HG02588 (cell line): Measurements from ENCODE around the gene PANX2.

Experiments
- ATAC-seq: cut with Tn5 transposase; IDR thresholded peaks from one replicate; pipeline ENCODE4 v1.9.1; 2021; ENCODE audit warnings: mild to moderate bottlenecking, moderate library complexity; ENCODE audit not compliant: unreplicated experiment

Gene PANX2

DNA sequence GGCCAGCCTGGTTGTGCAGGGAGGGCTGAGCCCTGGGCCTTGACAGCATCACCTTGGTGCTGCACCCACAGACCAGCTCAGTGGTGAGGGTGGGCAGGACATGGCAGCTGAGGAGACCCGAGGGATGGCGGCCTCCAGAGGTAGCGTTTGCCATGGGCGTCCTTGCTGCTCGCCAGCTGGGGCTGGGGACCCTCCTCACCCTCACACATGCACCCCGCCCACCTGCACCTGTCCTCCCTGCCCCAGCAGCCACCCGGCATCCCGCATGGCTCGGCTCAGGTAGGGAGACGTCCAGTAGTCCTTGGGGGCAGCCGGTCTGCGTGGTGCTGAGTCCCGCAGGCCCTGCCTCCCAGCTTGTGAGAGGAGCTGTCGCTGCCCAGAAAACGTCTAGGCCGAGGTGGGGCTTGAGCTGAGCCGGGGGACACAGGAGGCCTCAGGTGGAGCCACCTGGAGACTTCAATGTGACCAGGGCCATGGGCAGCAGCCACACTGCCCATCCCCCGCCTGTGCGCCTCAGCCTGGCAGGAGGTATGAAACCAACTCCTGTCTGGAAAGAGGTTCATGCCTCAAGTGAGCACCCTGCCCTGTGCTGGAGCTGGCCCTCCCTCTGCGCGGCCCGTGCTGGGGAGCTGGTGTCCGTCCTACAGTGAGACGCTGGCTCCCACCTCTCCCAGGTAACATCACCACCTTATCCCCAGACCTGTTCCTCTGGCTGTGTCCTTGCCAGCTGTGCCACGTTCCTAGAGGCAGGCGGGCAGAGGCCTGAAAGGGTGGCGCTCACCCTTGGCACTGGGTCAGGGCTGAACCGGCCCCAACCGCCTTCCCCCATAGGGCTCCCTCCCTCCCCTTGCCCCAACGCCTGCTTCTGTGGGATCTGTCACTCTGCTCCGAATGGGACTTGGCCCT is 11.9 kb downstream of the PANX2 start:
- ATAC-seq: no peak

DNA sequence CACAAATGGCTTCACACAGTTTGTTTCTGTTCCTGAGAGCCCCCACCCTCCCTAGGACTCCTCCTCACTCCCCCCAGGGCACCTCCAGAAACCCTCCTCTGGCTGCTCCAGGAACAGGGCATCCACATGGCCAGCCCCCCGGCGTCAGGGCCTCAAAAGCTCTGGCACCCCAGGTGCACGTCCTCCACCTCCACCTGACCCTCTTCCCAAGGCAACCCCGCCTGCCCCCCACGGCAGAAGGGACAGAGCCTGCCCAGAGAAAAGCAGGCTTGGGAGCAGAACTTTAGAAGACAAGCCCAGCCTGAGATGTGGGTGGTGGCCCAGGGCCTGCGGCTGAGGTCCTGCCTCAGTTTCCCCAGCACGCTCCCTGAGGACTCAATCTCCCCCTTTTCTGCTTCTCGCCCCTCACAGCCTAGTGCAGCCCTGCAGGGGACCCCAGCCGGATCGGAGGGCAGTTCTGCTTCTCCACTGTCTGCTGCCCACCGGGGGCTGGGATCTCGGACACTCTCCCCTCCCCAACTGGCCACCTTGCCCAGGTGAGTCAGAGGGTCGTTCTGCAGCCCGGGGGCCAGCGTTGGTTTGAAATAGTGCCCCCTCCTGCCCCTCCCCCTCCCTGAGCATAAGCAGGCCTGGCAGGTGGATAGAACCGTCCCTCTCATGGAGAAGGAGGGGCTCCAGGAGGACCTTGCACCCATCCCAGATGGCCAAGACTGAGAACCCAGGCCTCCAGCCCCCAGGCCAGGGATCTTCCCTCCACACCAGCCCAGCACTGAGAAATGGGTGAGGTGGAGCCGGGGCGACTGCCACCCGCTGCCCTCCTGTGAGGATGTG is 12.8 kb downstream of the PANX2 start:
- no peak for ATAC-seq

DNA sequence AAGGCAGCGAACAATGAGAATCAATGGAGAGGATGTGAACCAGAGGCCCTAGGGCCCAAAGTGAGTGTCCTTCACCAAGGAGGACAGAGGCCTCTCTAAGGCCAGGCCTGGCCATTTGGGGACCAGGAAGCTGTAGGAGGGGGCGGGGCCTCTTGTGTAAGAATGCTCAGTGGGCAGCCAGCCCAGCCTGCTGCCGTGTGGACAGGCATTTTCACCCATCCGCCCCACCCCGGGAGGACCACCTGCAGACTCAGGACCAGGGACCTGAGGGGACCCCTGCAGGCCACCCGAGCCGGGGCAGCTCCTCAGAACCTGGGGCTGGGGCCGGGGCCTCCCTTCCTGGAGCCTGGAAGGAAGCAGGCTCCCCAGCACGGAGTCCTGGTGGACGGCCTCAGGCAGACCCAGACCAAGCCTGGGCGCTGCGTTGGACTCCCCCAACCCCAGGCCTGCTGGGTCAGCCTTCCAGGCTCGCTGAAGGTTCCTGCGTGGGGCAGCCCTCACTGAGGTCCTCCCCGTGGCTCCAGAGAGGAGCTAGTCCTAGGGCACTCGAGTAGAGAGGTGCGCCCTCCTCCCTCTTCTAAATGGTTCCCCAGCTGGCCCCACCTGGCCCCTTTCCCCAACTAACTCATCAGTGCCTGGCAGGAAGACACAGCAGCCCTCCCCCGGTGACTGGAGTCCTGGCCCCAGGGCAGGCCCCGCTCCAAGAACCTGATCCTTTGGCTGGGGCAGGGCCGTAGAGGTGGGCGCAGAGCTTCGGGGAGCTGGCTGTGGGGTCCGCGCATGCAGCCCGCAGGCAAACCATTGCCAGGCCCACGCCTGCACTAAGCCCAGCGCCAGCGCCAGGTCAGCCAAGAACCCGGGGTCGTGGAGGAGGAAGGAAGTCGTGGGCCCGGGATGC is 13.7 kb downstream of the PANX2 start:
- ATAC-seq: no peak

DNA sequence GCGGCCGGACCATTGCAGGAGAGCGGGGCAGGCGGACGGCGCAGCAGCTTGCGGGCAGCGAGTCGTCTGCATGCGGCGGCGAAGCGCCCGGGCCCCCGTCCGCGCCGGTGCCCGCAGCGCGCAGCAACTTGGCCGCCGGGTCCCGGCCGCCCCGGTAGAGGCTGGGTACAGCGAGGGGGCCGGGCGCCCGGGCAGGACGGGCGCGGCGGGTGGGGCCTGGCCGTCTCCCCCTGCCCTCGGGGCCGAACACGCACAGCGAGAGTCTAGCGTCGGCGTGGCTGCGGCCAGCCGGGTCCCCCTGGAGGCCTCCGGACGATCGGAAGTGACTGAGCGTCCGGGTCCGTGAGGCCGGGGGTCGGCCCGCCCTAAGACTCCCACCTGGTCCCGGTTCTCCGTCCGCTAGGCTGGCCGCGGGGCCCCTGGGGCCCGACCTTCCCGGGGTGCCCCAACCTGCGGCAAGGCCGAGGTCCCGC is 14.4 kb downstream of the PANX2 start:
- no peak for ATAC-seq

DNA sequence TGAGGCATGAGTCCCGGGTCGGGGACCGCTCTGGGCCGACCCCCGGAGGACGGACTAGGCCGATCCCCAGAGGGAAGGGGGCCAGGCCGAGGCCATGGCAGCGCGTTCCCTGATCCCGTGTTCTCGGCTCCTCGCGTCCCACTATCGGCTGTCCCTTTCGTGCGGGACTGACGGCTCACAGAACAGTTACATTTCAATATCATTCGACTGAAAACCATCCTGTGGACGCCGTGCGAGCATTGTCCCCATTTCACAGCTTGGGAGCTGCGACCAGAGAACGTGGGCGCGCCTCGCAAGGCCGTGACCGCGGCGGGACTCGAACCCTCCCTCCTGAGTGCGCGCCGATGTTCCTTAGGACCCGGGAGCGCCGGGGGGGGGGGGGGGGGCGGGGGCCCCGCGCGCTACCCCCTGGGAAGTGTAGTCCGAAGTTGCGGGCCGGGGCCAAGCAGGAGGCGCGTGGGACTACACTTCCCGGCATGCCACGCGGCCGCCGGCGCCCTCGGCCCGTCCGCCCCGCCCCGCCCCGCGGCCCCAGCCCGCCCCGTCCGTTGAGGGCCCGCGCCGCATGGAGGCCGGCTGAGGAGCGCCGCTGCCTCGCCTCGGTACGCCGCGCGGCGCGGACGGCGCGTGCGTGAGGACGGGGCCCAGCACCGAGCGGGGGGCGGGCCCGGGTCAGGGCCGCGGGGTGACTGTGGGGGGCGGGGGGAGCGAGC is 15.0 kb downstream of the PANX2 start, which contains the start of gene TRABD:
Gene TRABD (plus strand): TSS at position 539 of the 713 bp plus-strand sequence. CDS start 7,148 bp downstream, outside the sequence.
- peak; percentile 41 for ATAC-seq

DNA sequence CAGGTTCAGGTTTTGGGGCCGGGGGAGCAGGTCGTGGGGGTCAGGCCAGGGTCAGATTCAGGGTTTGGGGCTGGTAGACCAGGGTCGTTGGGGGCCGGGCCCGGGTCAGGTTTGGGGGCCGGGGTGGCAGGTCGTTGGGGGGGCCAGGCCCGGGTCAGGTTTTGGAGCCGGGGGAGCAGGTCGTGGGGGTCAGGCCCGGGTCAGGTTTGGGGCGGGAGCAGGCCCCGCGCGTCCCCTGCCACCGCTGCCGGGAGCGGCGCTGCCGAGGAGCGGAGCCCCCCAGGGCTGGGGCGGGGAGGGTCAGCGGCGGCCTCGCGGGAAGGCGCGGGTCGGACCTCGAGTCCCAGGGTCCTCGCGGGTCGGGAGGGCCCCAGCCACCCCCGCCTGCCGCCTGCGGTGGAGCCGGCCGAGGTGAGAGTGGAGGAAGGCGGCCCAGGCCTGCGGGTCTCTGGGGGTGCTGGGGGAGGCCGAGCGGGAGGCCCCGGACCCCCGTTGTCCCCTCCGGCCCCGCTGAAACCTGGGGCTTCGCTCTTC is 15.7 kb downstream of the PANX2 start:
- ATAC-seq: no peak

DNA sequence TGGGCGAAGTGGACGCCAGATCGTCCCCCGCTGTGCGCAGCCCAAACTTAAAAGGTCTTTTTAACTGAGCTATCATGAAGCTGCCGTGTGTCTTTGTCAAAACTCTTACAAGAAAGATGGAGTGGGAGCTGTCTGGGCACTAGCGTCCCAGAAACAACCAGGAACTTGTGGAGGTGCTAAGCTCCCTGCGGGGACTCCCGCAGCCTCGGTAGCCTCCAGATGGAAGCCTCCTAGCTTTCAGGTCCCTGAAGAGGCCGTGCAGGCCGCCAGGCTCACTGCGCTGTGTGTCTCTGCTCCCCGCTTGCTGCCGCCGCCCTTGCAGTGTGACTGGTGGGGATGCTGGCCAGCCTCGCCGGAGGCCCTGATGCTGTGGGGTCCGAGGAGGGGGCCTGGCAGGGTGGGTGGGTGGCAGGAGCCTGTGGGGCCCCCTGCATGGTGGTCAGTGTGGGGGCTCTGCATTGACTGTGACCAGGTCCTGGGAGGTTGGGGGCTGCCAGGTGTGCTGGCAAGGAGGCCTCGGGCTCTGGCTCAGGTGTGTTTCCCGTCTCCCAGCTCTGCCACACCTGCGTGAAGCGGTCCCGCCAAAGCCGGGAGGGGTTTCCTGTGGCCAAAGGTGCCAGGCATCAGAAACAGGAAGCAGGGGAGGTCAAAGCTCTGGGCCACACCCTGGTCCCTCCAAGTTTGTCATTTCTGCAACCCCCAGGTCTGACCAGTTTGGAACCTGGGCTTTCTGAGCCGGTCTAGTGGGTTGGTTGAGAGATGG is 16.4 kb downstream of the PANX2 start:
- ATAC-seq: no peak

DNA sequence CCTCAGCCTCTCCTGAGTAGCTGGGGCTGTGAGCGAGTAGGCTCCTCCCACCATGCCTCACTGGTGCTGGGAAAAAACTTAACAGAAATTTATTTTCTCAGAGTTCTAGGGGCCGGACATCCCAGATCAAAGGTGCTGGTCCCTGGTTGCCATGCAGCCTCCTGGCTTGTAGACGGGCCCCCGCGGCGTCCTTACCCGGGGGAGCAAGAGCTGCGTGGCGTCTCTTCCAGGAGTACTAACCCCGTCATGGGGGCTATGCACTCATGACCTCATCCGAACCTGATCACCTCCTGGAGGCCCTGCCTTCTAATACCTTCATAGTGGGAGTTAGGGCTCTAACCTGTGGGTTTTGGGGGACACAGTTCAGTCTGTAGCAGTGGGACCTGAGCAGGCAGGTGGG is 17.8 kb downstream of the PANX2 start:
- ATAC-seq: no peak

DNA sequence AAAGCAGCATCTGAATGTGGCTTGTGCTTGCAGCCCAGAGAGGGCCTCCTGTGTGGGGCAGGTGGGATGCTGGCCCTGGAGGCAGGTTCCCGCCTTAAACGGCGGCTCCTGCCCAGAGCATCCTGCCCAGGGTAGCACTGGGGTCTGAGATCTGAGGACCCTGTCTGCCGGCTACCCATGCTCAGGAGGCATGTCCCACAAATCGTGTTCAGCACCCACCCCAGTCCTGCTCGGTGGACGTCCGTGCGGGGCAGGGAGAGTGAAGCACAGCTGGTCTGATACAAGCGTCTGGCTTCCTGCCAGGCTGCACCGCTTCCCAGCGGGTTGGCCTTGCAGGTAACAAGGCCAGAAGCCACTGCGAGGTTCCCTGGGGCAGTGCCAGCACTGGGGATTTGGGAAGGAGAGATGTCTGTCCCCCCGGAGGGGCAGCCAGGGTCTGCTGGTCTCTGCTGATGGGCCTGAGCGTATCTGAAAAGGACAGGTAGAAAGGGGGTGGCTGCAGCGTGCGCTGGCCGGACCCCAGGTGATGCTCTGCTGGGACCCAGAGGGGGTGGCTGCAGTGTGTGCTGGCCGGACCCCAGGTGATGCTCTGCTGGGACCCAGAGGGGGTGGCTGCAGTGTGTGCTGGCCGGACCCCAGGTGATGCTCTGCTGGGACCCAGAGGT is 18.8 kb downstream of the PANX2 start:
- ATAC-seq: no peak

DNA sequence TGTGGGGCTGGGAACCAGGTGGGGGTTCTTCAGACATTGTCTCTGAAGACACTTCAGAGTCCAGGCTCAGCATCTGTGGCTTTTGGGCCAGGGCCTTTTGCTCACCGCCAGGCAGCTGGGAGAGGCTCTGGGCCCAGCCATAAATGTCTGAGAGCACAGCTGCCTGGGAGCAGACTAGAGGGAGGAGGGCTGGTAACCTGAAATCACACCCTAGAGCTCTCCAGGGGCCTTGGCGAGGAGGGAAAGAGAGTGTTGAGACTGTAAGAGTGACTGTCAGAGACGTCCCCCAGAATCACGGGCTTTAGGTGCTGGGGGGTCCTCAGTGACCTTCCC is 19.3 kb downstream of the PANX2 start:
- ATAC-seq: no peak

DNA sequence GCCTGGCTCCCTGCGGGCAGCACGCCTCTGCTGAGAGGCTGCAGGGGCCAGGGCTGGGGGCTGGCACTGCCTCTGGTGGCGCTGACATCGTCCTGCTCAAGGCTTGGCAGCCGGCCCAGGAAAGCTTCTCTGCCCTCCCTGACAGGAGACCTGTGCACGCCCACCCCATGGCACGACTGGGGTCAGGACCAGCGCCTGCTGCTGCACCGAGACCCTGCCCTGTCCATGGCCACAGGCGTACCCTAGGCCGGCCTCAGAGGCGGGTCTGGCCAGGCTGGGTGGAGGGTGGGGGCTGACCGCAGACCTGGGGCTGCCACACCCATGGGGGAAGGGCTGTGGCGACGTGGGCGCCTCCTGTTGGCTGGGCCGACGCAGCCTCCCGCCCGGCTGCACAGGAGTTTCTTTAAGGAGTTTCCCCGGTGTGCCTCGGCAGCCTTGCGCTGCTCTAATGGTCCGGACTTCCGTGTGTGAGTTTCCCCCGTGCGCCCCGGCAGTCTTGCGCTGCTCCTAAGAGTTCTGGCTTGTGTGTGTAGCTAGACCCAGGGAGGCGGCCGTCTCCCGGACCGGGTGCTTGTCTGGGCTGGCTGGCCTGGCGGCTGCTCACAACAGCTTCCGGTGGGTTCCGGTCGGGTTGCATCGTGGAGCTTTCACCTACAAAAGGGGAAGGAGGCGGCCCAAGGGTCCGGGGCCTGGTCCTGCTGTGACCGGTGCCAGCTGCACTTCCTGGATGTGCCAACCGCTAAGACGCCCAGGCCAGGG is 19.8 kb downstream of the PANX2 start:
- ATAC-seq: peak; percentile 35

DNA sequence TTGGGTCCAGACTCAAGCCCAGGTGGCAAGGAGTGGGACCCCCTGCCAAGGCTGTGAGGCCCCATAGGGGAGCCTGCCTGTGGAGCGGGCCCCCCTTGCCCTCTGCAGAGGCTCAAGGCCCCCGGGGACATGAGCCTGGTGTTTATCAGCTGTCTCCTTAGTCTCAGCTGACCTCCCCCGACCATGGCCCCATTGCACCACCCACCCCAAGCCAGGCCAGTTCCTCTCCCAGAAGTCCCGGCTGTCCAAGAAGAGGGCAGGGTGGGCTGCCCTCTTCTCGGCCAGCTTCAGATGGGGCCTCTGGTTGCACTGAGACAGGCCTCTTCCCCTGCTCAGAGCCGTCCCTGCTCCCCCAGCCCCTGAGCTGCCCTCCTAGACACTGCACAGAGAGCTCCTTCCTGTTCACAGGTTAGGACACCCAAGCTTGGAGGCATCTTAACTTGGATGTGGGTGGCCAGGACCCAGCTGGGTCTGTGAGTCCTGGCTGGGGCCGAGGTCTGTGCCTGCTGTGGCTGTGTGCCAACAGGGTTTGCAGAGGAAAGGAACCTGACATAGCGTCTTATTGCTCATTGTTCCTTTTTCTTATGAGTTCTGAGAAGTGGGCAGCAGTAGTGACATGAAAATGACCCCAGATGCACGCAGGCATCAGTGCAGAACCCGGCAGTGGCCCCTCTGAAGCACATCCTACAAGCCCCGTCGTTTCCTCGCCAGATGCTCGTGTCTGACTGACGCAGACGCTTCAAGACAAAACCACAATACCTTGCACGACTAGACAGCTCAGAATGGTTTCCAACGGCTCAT is 20.6 kb downstream of the PANX2 start:
- no peak for ATAC-seq

DNA sequence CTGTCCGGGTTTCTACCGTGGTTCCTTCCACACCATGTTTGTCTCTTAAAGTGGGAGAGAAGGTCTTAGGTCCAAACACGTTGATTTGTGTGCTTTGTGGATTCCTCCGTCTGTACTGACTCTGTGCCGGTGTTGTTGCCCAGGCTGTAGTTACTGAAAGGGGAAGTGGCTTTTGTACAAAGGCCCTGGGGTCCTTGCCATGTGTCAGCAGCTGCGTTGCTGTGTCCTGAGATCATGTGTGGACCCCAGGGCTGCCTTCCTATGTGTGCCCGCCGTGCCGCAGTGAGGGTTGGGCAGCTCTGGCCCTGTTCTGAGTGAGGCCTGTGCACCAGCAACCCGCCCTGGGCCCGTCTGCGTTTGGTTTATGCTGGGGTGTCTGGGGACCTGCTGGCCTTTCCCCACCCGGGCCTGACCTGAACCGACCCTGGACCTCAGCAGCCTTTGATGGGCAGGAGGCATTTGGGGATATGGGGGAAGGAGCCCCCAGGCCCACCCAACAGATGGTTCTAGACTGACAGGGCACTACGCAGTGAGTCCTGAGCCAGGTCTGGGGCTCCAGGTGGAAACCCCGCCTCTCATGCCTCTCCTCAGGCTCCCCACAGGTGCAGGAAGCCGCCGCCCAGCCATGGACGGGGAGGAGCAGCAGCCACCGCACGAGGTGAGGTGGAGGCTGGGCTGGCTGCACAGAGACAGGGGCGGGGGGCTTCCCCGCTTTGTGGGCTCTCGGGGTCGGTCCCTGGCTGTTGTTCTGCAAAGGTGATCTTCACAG is 22.1 kb downstream of the PANX2 start:
- no peak for ATAC-seq

DNA sequence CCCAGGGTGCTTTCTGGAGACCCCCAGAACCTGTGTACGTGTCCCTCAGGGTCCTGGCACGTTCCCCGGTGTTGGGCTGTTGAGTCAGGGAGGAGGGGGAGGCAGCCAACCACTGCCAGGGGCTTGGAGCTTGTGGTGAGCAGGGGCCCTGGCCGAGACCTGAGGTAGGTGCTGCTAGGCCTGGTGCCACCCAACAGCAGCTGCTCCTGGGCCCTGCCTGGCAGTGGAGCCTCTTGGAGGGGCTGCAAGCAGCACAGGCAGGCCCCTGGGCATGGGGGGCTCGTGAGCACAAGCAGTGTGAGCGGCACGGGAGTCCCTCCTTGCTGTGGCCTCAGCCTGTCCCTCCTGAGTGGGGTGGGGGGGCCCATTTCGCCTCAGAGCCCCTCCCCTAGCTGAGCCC is 23.1 kb downstream of the PANX2 start:
- ATAC-seq: no peak

DNA sequence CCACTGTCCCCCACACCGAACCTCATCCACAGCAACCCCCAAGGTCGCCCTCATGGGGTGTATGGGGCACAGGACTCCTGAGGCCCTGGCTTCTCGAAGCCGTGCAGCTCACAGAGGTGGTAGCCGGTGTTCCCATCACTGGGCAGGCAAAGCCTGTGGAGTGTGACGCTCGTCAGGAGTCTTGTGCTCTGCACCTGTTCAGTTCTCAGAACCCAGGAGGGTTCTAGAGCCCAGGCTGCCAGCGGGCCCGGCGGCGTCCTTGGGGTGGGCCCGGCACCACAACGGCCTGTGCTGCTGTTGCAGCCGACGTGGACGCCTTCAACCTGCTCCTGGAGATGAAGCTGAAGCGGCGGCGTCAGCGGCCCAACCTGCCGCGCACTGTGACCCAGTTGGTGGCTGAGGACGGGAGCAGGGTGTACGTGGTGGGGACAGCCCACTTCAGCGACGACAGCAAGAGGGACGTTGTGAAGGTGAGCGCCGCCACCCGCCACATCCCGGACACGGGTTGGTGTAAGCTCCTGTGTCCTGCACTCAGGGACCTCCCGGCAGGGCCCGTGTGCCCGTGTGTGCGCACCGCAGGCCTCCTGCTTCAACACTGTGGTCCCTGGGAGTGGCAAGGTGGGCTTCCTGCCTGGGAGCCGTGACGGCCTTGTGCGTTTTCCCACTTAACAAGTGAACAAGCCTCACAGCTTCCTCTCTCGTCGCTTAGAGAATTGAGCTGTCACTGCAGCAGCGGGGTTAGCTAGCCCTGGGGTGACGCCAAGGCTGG is 23.7 kb downstream of the PANX2 start:
- no peak for ATAC-seq

DNA sequence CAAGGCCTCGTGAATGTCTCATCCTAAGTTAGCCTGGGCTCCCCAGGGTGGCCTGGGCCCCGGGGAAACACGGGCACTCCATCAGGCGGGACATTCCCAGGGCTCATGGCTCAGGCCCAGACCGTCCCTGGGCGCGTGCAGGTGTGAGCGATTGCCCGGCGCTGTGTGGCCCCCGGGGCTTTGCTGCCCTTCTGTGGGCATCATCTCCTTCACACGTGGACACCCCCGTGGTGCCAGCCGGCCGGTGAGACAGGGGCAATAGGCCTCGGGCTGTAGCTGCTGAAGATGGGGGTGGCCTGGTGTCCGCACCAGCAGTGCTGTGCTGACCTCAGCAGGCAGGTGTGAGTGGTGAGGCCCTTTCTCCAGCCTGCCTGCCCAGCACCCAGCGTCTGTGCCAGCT is 25.7 kb downstream of the PANX2 start:
- no peak for ATAC-seq
